ENCODE results near the gene PAQR8.
A peak's percentile ranks its signal among the peaks of the same experiment; 100 is the strongest.

PAQR8 gene

DNA sequence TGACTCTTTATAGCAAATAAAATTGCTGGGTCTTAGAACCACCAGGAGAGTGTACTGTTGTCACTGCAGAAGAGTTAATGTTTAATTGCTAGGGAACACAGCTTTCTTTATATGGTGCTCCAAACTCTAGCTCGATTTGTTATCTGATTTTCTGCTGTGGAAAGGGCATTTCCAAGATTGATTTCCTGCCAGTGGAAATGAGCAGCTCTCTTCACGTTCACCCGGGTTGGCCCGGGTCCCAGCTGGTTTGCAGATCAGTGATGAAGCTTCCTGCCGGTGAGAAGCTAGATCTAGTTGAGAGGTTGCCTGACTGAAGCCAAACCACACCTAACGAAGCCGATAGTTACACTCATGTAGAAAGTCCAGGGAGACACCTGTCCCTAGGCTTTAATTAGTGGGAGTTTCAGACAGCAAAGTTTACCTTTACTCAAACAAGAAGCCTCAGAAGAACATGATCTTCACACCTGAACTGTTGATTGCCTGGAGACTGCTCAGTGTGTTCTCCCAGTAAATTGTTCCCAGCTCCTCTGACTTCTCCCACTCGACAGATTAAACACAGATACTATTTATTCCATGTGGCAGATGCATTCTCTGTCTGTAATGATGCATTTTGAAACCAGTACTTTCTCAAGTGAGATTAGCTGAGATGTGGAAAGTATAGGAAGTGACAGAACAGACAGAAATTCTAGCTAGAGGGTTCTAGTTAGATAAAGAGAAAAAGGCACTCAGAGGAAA is 27.8 kb downstream of the PAQR8 start:
- no peak overlapping the region for H2AFZ ChIP-seq (ENCODE audit: low read depth, low read length)
- H3K4me3 ChIP-seq (ENCODE audit: low read depth in 1 of 2, low read length in 2 of 2) = peak overlapping the region in 1 of 2 experiments; percentile 47; a peak in 2 of 4 replicates
- H4K20me1 ChIP-seq (ENCODE audit: insufficient read depth, low read length) = no peaks in the 10 kb centered on the region
- H3K36me3 ChIP-seq (ENCODE audit: insufficient read depth, low read length) = no peaks in the 10 kb centered on the region
- ATAC-seq (ENCODE audit: insufficient read depth, low read depth) (peak; percentile 81), DNase-seq (peak; percentile 79)
- peaks cover 40% of the 10 kb centered on the region for H3K4me1 ChIP-seq (ENCODE audit: insufficient read depth, low read length)
- H3K9ac ChIP-seq (ENCODE audit: low read depth, low read length) = peak overlapping the region; percentile 51
- peaks cover 6% of the 10 kb centered on the region; the same call in 1 of the 2 replicates for H3K79me2 ChIP-seq (ENCODE audit: insufficient read depth, low read length)
- TF ChIP-seq, protein P1, sequence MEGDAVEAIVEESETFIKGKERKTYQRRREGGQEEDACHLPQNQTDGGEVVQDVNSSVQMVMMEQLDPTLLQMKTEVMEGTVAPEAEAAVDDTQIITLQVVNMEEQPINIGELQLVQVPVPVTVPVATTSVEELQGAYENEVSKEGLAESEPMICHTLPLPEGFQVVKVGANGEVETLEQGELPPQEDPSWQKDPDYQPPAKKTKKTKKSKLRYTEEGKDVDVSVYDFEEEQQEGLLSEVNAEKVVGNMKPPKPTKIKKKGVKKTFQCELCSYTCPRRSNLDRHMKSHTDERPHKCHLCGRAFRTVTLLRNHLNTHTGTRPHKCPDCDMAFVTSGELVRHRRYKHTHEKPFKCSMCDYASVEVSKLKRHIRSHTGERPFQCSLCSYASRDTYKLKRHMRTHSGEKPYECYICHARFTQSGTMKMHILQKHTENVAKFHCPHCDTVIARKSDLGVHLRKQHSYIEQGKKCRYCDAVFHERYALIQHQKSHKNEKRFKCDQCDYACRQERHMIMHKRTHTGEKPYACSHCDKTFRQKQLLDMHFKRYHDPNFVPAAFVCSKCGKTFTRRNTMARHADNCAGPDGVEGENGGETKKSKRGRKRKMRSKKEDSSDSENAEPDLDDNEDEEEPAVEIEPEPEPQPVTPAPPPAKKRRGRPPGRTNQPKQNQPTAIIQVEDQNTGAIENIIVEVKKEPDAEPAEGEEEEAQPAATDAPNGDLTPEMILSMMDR (IDR thresholded peaks at IDR 0.05; ENCODE audit: borderline replicate concordance, extremely low read depth, low read length, poor library complexity, severe bottlenecking) = peak; percentile 52
- no peak for TF ChIP-seq EZH2 (IDR thresholded peaks at IDR 0.05; ENCODE audit: borderline replicate concordance, low read depth, low read length, severe bottlenecking)
- H3K4me2 ChIP-seq (ENCODE audit: insufficient read depth, low read length) = peak overlapping the region; percentile 64
- no peaks in the 10 kb centered on the region for H3K9me3 ChIP-seq (ENCODE audit: insufficient read depth, low read length, severe bottlenecking)
- H3K27ac ChIP-seq (ENCODE audit: low read length) = peak overlapping the region; percentile 90
- no peaks in the 10 kb centered on the region for H3K27me3 ChIP-seq (ENCODE audit: insufficient read depth, low read length, poor library complexity)

DNA sequence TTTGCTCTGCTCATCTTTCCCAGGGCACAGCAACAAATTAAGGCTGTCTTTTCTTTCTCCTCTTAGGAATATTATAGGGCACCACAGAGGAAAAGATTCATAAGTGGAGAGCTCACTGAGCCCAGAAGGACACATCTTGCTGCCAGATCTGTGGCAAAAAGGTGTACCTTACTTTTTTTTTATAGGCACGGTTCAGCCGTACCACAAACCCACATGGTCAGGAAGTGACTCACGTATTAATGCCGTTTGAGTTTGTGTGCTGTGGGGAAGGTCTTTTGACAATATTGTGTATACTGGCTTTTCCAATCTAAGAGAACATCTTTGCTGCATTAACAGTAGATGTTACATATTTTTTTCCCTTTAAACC is 28.4 kb downstream of the PAQR8 start:
- no peaks in the 10 kb centered on the region for H3K36me3 ChIP-seq (ENCODE audit: insufficient read depth, low read length)
- peak overlapping the region; percentile 64 for H3K4me2 ChIP-seq (ENCODE audit: insufficient read depth, low read length)
- H3K27me3 ChIP-seq (ENCODE audit: insufficient read depth, low read length, poor library complexity) = no peaks in the 10 kb centered on the region
- peak overlapping the region in 1 of 2 experiments; percentile 47; a peak in 2 of 4 replicates for H3K4me3 ChIP-seq (ENCODE audit: low read depth in 1 of 2, low read length in 2 of 2)
- no peaks in the 10 kb centered on the region for H4K20me1 ChIP-seq (ENCODE audit: insufficient read depth, low read length)
- DNase-seq (peak; percentile 74), ATAC-seq (ENCODE audit: insufficient read depth, low read depth) (peak; percentile 88)
- TF ChIP-seq EZH2 (IDR thresholded peaks at IDR 0.05; ENCODE audit: borderline replicate concordance, low read depth, low read length, severe bottlenecking) = no peak
- TF ChIP-seq, protein P1 (IDR thresholded peaks at IDR 0.05; ENCODE audit: borderline replicate concordance, extremely low read depth, low read length, poor library complexity, severe bottlenecking) = no peak
- H3K4me1 ChIP-seq (ENCODE audit: insufficient read depth, low read length) = peaks cover 40% of the 10 kb centered on the region
- no peaks in the 10 kb centered on the region for H3K9me3 ChIP-seq (ENCODE audit: insufficient read depth, low read length, severe bottlenecking)
- peak overlapping the region; percentile 90 for H3K27ac ChIP-seq (ENCODE audit: low read length)
- H2AFZ ChIP-seq (ENCODE audit: low read depth, low read length) = no peak overlapping the region
- H3K9ac ChIP-seq (ENCODE audit: low read depth, low read length) = peak overlapping the region; percentile 51
- peaks cover 6% of the 10 kb centered on the region; the same call in 1 of the 2 replicates for H3K79me2 ChIP-seq (ENCODE audit: insufficient read depth, low read length)

DNA sequence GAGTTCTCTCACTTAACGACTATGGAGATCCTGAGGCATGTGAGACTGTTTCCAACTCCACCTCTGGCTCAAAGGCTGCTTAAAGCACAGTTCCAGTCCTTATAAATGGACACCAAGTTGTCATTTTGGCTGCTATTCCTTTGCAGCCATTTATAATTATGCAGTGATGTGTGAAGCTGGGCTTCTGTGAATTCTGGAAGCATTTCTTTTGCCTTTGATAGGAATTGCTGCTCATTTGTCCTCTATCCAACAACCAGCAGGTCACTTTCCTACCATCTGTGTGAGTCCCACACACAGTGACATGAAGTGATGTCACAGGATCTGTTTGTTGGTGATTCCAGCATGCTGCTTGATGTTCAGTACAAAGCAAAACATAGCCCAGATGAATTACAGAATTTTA is 29.6 kb downstream of the PAQR8 start:
- no peak overlapping the region for H3K9ac ChIP-seq (ENCODE audit: low read depth, low read length)
- H3K27me3 ChIP-seq (ENCODE audit: insufficient read depth, low read length, poor library complexity) = no peaks in the 10 kb centered on the region
- DNase-seq (no peak), ATAC-seq (ENCODE audit: insufficient read depth, low read depth) (no peak)
- peak overlapping the region; percentile 70 for H3K27ac ChIP-seq (ENCODE audit: low read length)
- peaks cover 41% of the 10 kb centered on the region for H3K4me1 ChIP-seq (ENCODE audit: insufficient read depth, low read length)
- peaks cover 6% of the 10 kb centered on the region; the same call in 1 of the 2 replicates for H3K79me2 ChIP-seq (ENCODE audit: insufficient read depth, low read length)
- H4K20me1 ChIP-seq (ENCODE audit: insufficient read depth, low read length) = no peaks in the 10 kb centered on the region
- no peak overlapping the region for H3K4me2 ChIP-seq (ENCODE audit: insufficient read depth, low read length)
- H3K36me3 ChIP-seq (ENCODE audit: insufficient read depth, low read length) = no peaks in the 10 kb centered on the region
- H3K9me3 ChIP-seq (ENCODE audit: insufficient read depth, low read length, severe bottlenecking) = no peaks in the 10 kb centered on the region
- H2AFZ ChIP-seq (ENCODE audit: low read depth, low read length) = no peak overlapping the region
- TF ChIP-seq, protein P1 (IDR thresholded peaks at IDR 0.05; ENCODE audit: borderline replicate concordance, extremely low read depth, low read length, poor library complexity, severe bottlenecking) = no peak
- TF ChIP-seq EZH2 (IDR thresholded peaks at IDR 0.05; ENCODE audit: borderline replicate concordance, low read depth, low read length, severe bottlenecking) = no peak
- no peak overlapping the region for H3K4me3 ChIP-seq (ENCODE audit: low read depth in 1 of 2, low read length in 2 of 2)

All from DND-41 (cell line).